Bone marrow (tissue), 2 donors: ENCODE data around the gene ZMYND8.
"Not testable (repeated sequence)": the region's sequence is repeated elsewhere in the genome, so short reads cannot be mapped to it uniquely, and the experiment has no call there.

Experiments used
- DNase-seq, 2 donors: peaks; one replicate each; lab custom pipeline; 2025; lab: John Stamatoyannopoulos, UW

ZMYND8 gene

GRCh38 chr20:47310729-47311128, 45.8 kb downstream of the ZMYND8 start:
- DNase-seq = no peak

- no peak for DNase-seq
Measured at GRCh38 chr20:47309806-47310426, 46.6 kb downstream of the ZMYND8 start.

- DNase-seq = no peak
Measured at GRCh38 chr20:47309394-47309793, 47.1 kb downstream of the ZMYND8 start.

GRCh38 chr20:47307569-47307968, 48.9 kb downstream of the ZMYND8 start:
- not testable (repeated sequence) for DNase-seq

- DNase-seq = no peak
Measured at GRCh38 chr20:47306755-47307370, 49.6 kb downstream of the ZMYND8 start.

GRCh38 chr20:47306095-47306494, 50.4 kb downstream of the ZMYND8 start:
- no peak for DNase-seq

- no peak for DNase-seq
Measured at GRCh38 chr20:47305667-47306066, 50.8 kb downstream of the ZMYND8 start.

GRCh38 chr20:47304287-47304686, 52.2 kb downstream of the ZMYND8 start:
- DNase-seq = no peak

GRCh38 chr20:47303736-47304135, 52.8 kb downstream of the ZMYND8 start:
- DNase-seq = no peak

- no peak for DNase-seq
Measured at GRCh38 chr20:47300071-47300470, 56.4 kb downstream of the ZMYND8 start.

- DNase-seq = no peak
Measured at GRCh38 chr20:47298624-47299023, 57.9 kb downstream of the ZMYND8 start.

- no peak for DNase-seq
Measured at GRCh38 chr20:47297746-47298145, 58.8 kb downstream of the ZMYND8 start.

- peak in 1 of 2 donors; percentile 44 for DNase-seq
Measured at GRCh38 chr20:47296950-47297349, 59.5 kb downstream of the ZMYND8 start.

GRCh38 chr20:47295921-47296426, 60.5 kb downstream of the ZMYND8 start:
- DNase-seq = no peak

- DNase-seq = no peak
Measured at GRCh38 chr20:47295129-47295813, 61.2 kb downstream of the ZMYND8 start.

GRCh38 chr20:47293631-47294030, 62.9 kb downstream of the ZMYND8 start:
- DNase-seq = no peak

GRCh38 chr20:47292581-47292980, 63.9 kb downstream of the ZMYND8 start:
- no peak for DNase-seq

GRCh38 chr20:47290666-47291430, 65.7 kb downstream of the ZMYND8 start:
- DNase-seq = no peak

- DNase-seq = no peak
Measured at GRCh38 chr20:47290008-47290407, 66.5 kb downstream of the ZMYND8 start.

- DNase-seq = no peak
Measured at GRCh38 chr20:47289096-47289495, 67.4 kb downstream of the ZMYND8 start.

- DNase-seq = not testable (repeated sequence)
Measured at GRCh38 chr20:47288530-47288929, 68.0 kb downstream of the ZMYND8 start.

GRCh38 chr20:47287609-47288144, 68.8 kb downstream of the ZMYND8 start:
- DNase-seq = no peak
